Right lung (tissue), 5 donors: ENCODE results near the gene MBNL2. TPM values are rescaled to one million over a fixed set of nuclear protein-coding genes. Genes with fewer than 3 reads are reported as not detected.

Source experiments
- DNase-seq, 2 donors: peaks; one replicate each; pipeline ENCODE4 v3.0.0-alpha.2; 2013
- polyA plus RNA-seq, 5 donors: library from polyadenylated mRNA; unstranded; fragments of 120-200 nt; gene quantifications; one replicate each; pipeline versions ENCODE4 v1.2.1 to v1.2.3, GENCODE V29; 2013; ENCODE audit warnings: inconsistent platforms in 1 of 5, low replicate concordance in 1 of 5; ENCODE audit not compliant: insufficient read length in 5 of 5, insufficient read depth in 1 of 5

MBNL2 gene
- polyA plus RNA-seq, 5 donors = 65.7 to 113 (median 96.2) TPM

DNA sequence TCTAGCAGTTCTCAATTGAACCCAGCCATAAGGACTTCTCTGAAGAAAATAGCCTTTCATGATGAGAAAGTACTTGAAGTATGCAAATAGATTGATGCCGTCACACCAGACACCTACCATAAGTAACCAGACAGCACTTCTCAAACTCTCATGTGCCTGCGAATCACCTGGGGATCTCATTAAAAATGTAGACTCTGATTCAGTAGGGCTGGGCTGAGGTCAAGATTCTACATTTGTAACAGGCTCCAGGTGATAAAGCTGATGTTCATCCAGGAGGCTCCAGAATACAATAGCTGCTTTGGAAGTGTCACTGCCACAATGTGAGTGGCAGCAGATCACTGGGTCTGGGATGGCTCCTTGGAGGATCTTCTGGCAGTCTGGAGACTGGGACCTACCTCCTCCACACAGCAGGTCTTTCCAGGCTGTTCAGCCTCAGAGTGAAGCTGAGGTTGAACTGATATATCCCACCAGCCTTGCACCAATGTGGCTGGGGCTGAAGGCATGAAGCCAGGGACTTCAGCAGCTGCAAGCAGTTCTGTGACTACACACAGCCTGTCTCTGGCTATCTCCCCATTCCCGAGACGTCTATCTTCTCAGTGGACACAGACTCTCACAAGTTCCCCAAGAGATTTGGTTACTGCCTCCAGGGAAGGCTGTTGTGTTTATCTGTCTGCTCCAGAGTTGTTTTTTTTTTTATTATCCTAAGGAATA lies 9.1 kb downstream of the MBNL2 start:
- DNase-seq = no peak

DNA sequence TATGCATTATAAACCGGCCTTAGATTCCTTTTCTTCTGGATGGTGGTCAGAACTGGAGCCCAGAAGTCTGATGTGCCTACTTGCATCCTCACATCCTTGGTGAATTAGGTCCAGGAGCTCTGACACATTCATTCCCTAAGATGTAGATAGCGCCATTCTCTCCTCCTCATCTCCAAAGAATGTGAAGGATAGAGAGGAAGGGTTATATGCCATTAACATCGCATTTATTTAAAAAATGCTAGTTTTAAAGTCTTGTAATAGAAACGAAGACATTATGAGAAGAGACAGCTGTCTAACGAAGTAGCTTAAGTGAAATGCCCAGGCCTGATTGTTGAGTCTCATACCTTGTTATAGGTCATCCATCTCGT lies 9.7 kb downstream of the MBNL2 start:
- DNase-seq = no peak

DNA sequence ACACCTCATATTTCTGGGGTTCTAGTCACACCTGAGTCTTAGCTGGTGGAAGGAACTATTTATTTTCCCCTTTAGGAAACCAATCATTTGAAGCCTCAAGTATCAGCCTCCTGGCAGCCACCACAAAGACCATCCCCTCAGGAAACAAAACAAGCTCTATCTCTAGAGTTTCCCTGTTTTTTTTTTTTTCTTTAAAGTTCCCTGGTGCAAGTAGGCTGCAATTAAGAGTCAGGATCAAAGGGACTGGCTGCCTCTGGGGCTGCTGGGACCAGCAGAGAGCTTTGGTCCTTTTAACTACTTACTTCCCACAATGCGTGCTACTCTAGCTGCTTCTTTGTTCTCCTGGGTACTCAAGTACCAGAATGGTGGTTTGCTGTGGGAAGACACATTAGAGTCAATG lies 11.4 kb downstream of the MBNL2 start:
- no peak for DNase-seq

DNA sequence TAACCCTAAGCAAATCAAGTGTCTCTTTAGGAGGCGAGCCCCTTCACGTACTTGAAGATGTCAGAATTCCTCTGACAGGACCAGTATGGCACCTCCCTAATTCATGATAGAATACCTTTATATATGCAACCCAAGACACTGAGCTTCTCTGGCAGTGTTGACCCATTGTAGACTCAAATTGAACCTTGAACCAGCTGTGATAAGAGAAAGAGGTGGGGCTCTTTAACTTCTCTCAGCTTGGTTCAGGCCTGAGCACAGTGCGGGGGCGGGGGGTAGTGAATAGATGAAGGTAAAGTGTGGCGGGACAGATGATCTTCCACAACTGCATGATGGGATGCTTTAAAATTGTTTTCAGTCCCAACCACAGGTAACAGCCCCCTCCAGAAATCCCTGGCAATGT lies 12.1 kb downstream of the MBNL2 start:
- no peak for DNase-seq

DNA sequence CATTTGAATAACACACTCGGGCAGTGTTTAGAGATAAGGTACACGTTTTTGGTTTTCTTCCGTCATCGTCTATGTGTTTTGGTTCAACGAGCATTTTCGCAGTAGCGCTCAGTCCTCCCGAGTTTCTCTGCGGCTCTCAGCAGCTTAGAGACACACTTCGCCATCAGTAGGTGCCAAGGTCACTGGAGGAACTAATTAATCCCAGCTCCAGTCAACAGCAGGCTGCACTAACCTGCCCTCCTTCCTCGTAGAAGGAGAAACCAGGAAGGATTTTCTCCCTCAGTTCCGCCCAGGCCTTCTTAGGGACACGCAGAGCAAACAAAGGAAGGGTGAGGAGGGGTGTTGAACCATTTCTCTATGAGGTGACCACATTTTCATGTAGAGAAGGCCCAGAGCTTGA lies 12.6 kb downstream of the MBNL2 start:
- DNase-seq = no peak

DNA sequence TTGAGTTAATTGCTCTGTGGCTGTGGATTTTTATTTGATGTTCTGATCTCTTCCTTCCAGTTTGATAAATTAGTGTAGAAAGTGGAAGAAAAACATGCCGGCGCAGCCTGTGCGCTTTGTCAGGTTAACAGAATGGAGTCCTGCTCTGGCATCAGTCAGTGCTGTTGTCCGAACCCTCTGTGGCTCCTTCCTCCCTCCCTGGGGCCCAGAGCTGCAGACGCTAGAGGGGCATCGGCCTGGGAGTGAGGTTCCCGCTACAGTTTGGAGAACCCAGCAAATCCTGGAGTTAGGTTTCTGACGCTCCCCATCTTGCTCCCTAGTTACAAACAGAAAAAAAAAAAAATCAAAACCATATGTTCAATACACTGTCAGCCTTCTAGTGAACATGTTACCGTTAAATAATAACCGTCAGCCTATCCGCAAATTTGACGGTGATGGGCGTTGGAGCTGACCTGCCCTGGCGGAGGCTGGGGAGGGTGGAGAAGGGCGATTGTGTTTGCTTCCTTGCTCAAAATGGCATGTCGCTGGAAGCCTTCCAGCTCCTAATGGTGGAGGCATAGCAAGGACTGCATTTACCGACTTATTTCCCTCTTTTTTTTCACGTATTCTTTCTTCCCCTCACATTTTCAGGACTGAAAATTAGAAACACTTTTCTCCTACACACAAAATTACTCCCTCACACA lies 13.6 kb downstream of the MBNL2 start:
- no peak for DNase-seq

DNA sequence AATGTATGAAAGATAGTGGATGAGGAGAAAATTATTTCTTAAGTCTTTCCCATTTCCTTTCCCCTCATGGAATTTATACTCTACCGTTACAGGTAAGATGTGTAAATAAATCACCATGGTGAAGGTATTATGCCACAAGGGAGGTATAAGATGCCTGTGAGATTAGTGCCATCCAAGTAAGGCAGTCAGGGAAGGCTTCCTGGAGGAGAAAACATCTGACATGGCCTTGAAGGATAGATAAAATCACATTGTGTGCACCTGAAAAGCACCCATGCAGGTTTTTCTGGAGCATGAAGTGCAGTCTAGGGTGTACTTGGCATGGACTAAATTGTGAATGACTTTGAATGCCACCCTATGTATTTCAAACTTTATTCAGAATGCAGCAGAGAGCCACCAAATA lies 15.3 kb downstream of the MBNL2 start:
- DNase-seq = no peak

DNA sequence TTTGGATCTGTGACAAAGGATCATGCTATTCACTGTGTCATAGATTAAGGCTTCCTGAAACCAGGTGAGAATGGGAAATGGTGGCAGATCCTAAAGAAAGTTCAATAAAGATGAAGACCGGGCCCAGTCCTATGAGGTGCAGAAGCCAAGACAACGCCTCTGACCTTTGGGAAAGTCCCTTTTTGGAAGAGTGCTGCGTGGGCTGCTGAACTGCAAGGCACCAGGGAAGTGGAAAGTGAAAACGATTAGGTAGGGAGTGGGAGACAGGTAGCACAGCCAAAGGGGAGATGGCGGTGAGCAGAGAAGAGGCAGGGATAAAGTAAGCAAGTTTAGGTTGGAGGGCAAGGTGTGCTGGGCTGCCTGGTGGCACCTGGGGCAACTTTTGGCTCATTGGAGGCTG lies 16.3 kb downstream of the MBNL2 start:
- DNase-seq = no peak

DNA sequence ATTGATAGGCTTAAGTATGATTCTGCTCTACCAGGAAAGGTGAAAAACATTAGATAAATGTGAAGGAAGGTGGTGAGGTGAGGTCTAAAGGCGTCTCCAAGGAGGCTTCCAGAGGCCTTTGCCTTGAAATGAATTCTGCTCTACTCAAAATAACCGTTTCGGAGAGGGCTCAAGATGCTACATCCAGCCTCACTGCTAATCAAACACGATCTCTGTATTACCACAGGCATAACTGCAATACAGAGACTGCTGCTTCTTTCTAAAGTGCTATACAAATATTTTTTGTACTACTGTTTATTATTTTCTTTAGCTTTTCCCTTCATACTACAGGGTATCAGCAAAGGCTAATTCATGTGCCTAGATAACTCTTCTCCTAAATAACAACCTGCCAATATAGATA lies 16.8 kb downstream of the MBNL2 start:
- no peak for DNase-seq

DNA sequence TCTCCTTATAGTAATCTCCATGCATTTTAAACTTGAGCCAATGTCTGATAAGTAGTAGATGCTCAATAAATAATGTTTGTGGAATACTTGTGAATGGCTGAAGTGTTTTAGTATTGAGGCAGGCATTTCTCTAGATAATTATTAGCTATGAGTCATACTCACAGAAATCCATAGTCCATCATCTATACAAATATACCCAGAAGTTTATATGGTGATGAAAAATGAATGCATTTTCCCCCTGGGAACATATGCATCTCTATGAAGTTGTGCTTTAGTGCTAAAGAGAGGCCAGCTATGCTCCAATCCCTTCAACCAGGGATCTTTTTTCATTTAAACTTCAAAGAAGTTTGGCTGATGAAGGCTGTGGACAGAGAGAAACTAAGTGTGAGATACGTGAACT lies 17.2 kb downstream of the MBNL2 start:
- DNase-seq = no peak

DNA sequence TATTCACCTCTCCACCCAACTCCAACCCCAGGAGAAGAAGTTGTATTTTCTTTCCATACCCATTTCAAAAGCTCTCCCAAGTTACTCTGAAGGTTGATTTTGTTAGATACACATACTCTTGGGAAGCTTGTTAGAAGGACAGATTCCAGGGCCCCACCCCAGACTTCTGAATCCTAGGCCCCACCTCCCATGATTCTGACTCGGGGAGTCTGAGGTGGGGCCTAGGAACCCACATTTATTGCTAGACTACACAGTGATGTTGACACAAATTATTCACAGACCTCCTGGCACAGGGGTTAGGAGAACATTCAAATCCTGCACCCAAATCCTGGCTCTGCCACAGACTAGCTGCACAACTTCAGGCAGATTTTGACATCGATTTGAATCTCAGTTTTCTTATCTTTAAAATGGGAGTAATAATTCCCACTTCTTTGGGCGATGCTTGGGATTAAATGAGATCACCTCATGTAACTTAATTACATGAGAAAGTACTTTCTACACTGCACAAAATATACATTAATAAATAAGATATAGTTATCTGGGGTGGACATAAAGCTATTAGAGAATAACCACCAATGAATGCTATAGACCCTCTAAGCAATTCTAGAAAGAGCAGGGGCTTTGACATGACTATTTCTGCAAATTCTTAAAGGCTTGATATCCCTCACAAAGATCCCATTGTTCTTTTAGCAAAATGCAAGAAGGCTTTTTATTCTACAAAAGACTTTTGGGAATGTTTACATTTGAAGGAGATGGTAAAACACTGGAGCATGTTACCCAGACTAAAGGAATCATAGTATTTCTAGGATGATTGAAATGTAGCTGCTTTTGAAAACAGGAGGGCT lies 18.0 kb downstream of the MBNL2 start:
- DNase-seq = no peak

DNA sequence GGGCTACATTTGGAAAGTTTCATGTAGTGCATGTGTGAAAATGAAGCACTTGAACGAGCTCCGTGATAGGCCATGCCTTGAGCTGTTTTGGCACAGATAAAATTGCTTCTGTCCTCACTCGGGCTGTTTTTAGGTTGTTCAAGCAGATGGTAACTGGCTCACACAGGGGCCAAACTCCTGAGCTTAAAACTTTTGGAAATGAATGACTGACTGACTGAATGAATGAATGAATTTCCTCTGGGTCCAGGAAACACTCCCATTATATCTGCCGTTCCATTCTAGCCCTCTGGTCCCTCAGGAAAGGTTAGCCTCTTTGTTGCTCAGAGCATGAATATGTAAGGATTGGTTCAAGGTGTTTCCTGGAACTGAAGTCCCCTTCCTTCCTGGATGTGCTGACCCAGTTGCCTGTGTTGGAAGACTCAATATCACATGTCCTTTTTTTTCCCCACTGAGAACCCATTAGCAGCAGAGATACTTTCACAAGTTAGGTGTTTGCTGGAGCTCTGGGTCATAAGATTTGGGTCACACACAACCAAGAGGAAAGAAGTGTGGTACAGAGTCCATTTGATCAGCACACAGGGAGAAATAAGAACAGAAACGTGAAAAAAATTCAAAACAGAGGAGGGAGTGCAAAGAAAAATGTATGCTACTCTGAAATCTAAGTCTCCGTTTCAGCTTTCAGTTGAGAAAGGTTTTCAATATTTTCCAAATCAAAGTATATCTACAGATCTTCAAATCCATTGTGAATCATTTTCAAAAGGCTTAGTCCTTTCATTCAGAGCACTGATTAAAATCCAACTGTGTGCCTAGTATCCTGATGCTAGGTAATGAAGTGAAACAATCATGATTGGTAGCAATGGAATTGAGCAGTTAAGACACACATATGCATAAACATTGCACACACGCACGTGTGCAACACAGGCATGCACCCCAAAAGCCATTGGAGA lies 18.9 kb downstream of the MBNL2 start:
- DNase-seq = no peak

DNA sequence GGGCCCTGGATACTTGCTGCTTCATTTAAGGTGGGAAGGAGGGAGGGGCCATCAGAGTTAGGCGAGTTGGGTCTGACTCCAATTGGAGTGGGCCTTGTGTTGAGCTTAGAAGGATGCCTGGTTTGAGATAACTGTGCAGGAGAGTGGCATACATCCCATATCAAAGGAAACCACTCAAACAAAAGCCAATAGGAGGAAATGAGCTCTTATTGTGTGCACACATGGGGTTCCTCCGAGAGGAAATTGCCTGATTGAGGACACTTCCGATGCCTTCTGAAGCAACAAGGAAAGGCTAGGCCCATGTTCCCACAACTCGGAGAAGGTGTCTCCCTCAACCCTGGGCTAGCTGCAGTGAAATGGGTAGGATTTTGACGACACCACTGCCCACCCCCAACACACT lies 19.6 kb downstream of the MBNL2 start:
- no peak for DNase-seq

DNA sequence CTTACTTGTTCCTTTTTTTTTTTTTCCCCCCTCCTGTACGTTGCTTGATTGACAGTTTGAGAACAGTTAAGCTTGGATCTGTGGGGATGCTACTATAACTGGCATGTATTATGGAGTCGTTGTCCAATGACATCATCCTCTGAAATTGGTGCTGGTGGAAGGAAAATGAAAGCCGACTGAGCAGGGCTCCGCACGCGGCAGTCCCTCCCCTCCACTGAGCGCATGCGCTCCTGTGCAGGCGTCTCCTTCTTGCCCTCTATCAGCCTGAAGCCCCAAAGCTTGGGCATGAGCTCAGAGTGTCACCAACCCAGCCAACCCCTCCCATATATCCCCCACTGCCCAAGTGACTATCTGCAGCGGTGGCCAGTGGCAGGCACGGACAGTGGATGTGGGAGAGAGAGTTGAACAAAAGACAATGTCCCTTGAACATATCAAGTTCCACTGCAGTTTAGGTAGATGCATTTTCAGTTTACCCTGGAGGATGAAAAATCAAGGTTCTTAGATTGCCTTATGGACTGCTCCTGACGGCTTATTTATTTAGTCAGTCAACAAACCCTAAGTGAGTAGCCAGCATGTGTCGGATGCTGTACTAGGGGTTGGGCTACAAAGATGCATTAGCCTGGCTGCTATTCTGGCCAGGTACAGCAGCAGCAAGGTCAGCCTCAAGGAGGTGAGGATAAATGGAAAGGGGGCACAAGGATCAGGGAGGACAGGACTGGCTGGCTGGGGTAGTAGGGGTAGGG lies 20.8 kb downstream of the MBNL2 start:
- no peak for DNase-seq

DNA sequence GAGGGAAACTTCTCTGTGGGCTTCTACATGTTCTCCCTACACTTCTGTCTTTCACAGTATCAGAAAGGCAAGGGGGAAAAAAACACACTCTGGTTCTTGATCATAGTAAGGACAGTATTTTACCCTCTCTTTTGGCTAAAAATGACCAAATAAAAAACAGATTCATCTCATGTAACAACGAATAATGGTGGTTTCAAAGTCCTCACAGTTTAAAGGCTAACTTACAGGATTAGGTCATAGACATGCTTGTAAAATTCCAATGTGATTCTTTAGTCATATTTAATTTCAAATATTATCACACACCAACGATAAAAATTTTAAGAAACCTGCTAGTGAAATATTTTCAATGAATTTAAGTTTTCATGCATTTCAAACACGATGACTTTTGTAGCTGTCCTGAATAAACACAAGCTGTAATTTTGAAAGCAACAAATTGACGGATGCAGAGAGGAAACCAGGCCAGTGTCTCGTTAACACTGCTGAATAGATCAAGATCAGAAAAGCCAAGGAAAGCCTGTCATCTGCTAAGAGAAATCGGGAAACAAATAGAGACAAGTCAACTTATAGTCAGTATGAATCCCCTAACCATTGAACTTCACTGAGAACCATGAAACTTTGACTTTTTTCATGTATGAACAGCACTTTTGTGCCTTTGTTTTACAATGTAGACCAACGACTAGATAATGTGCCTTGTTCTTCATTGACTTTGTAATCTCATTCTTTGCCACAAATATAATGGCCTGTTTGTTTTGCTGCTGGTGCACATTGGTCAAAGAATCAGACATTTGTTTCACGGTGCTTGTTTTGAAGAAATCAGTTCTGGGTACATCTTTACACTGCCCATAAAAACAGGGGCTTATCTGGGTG lies 22.0 kb downstream of the MBNL2 start:
- DNase-seq = no peak

DNA sequence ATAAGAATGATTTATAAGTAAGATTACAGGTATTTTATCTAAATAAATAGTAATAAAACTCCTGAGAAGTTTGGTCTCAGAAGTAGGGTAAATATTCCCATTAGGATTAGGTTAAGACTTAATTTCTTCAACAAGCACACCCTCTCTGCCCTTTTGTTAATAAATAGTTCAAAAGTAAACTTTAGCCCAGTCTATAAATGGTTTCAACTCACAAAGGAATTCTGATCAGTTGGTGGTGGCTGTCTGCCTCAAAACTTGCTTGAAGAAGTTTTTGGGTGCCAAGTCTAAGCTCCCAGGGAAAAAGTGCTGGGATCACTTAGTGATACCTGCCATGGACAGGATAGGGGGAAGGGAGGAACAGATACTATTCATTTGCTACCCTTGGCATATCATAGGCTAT lies 22.9 kb downstream of the MBNL2 start:
- DNase-seq = no peak

DNA sequence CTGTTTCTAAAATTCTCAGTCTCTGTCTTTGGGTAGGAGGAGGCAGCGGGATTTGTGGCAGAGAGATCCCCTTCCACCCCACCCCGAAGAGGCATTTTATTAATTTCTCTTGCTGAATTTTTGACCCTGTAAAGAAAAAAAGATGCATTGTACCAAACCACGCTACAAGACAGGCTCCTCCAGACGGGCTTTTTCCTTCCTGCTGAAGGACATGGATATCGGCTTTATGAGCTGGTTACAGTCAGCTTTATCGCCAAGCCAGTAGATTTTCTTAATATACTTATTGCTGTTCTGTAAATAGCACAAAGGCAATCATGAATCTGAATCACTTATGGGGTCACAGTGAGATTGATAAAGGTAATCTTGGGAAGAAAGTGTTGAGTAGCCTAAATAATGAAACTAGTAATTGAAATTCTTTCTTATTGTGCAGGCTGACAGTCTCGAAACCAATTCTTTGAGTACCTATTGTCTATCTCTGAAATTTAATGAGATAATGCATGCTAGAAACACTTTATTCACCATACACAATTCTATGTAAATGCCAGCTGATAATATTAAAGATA lies 24.5 kb downstream of the MBNL2 start:
- DNase-seq = no peak

DNA sequence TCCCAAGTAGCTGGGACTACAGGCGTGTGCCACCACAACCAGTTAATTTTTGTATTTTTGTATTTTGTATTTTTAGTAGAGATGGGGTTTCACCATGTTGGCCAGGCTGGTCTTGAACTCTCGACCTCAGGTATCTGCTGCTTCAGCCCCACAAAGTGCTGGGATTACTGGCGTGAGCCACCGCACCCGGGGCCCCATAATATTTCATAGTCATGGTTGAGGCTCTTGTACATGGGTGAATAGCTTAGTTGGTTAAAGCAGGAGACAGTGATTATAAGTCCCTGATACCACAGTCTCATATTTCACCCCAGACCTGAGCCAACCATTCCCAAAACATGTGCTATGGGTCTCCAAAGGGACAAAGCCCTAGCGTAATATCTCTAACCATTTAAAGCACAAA lies 26.1 kb downstream of the MBNL2 start:
- no peak for DNase-seq

DNA sequence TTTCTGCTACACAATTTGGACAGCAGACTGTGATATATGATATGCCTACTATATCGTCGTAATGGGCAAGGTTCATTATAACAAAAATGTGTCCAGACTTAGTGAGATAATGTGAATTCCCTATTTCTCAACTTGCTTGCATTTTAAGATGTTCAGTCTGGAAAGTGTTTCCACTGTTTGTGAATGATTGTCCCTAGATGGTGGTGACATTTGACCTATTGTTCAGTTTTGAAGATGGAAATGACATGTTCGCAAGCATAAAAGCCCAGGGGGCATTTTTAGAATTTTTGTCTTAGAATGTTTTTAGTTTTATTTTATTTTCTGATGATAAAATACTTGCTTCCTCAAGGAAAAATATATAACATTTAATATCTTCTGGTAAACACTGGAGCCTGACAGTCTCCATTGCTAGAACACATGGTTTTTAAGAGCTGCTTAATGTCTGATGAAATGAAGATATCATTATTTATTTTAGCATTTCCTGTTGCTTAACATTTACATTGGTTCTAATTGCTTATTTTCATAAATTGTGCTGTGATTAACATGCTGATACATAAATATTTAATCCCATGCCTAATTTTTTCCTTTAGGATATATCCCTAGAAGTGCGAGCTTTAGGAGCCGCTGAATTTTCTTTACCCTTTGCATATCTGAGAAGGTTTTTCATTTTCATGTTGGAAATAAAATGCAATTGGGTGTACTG lies 27.1 kb downstream of the MBNL2 start:
- DNase-seq = no peak
